GM20000 (cell line): Measurements from ENCODE around the gene GFOD1.

Source experiments
- DNase-seq: peaks from one replicate; pipeline ENCODE4 v3.0.0; 2012; ENCODE audit warnings: low spot score
- TF ChIP-seq, protein P1 (sequence below): IDR thresholded peaks from 2 replicates; pipeline ENCODE4 v1.5.1; 2012; ENCODE audit warnings: mild to moderate bottlenecking, control low read depth; ENCODE audit errors: extremely low read depth, missing control alignments

Gene GFOD1, protein sequence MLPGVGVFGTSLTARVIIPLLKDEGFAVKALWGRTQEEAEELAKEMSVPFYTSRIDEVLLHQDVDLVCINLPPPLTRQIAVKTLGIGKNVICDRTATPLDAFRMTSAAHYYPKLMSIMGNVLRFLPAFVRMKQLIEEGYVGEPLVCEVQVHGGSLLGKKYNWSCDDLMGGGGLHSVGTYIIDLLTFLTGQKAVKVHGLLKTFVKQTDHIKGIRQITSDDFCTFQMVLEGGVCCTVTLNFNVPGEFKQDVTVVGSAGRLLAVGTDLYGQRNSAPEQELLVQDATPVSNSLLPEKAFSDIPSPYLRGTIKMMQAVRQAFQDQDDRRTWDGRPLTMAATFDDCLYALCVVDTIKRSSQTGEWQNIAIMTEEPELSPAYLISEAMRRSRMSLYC

DNA sequence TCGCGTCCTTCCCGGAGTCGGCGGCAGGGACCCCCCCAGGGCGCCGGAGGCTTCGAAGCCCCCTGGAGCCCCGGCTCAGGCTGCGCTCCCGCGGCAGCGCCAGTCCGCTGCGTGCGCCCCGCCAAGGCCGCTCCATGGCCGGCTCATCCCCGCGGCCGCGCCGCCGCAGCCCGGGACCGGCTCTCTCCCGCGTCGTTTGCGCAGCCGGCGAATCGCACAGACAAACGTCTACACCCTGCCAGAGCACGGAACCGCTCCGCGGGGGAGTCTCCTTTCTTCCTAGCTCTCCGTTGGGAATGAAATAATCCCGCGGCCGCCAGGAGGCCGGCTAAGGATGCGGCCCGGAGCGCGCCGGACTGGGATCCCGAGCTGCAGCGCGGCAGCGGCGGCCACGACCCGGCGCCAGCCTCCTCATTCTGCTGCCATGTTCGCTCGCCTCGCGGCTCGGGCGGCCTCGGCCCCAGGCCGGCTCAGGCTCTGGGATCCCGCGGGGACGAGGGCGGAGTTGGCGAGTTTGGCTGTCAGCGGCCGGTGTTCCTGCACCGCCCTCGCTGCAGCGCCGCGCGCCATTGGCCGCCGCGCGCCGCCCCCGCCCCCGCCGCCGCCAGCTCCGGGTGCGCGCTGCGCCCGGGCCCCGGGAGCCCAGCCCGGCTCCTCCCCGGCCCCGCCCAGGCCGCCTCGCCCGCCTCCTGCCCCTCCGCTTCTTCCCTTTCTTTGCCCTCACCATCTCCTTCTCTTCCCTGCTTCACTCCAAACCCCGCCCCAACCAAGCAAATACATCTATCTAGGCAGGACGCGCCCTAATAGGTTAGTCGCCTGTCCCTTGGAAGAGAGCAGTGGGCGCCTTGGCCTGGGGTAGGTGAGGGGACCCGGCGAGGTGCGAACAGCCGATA, at the start of gene GFOD1:
TSS of gene GFOD1 (minus strand) at position 479 of the 893 bp plus-strand sequence. CDS start 710 bp downstream, outside the sequence.
- peak; percentile 97 for DNase-seq
- TF ChIP-seq, protein P1, sequence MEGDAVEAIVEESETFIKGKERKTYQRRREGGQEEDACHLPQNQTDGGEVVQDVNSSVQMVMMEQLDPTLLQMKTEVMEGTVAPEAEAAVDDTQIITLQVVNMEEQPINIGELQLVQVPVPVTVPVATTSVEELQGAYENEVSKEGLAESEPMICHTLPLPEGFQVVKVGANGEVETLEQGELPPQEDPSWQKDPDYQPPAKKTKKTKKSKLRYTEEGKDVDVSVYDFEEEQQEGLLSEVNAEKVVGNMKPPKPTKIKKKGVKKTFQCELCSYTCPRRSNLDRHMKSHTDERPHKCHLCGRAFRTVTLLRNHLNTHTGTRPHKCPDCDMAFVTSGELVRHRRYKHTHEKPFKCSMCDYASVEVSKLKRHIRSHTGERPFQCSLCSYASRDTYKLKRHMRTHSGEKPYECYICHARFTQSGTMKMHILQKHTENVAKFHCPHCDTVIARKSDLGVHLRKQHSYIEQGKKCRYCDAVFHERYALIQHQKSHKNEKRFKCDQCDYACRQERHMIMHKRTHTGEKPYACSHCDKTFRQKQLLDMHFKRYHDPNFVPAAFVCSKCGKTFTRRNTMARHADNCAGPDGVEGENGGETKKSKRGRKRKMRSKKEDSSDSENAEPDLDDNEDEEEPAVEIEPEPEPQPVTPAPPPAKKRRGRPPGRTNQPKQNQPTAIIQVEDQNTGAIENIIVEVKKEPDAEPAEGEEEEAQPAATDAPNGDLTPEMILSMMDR: no peak

DNA sequence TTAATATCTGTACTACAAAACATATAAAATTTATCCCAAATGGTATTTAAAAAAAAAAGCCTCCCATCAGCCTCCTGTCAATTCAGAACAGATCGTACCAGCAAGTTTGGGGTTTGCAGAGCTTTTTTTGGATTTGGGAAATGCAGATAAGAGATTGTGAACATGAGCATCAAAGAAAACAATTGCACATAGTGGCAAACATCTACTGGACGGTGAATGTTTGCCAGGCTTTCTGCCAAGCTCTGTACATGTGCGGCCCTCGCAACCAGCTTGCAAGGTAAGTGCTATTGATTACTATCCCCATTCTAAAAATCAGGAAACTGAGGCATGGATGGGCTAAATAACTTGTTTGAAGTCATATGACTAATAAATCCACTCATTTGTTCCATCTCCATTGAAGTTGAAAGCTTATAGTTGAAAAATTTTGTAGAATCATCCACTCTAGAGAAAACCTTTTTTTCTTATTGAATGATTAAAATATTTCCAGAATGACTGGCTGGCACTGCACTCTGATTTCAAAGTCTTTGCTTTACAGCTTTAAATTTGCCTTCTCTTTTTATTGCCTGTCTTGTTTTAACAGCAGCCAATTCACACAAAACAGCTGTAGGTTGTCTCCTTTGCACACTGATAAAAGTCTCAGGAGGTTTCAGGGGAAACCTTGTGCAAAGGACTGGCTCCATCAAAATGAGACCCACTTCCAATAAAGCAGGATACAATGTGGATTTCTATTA, 49.6 kb upstream of the GFOD1 start:
- TF ChIP-seq, protein P1: no peak
- DNase-seq: no peak

DNA sequence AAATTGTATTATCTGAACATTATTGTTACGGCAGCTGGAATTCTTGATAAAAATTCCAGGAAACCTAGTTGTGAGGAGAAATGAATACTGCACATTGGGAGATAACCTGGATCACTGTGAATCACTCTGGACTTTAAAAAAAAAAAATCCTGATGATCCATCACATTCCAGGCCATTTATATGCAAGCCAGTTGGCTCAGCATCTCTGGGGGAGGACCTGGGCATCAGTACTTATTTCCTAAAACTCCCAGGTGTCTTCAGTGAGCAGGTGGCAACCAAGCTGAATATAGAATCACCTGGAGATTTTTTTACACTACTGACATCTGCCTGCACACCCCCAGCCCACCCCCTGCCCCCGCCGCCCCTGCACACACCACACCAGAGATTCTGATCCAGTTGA, 47.9 kb upstream of the GFOD1 start:
- TF ChIP-seq, protein P1: no peak
- DNase-seq: no peak

DNA sequence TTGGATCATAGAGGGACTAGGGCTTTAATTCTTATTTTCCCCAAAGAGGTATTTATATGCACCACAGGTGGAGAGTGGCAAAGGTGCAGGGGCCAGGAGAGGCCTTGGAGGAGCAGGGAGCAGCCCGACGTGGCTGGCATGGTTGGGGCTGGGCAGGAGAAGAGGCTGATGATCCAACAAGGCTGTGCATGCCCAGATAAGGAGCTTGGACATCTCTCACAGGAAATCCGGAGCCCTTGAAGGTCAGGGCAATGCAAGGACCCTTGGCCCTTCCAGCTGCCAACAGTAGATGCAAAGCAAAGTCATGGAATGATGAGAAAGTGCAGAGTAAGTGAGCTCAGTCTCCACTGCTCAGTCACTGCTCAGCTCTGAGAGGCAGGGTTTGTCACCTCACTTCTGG, 47.1 kb upstream of the GFOD1 start:
- TF ChIP-seq, protein P1: no peak
- no peak for DNase-seq

DNA sequence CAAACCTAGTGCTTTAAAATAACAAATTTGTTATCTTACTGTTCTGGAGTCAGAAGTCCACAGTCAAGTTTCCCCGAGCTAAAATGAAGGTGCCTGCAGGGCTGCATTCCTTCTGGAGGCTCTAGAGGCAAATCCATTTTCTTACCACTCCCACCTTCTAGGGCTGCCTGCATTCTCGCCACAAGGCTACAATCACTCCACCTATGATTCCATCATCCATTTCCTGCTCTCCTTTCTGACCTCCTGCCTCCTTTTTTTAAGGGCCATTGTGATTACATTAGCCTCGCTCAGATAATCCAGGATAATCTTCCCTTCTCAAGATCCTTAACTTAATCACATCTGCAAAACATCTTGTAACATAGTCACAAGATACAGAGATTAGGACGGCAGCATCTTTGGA, 44.6 kb upstream of the GFOD1 start:
- TF ChIP-seq, protein P1: no peak
- no peak for DNase-seq

DNA sequence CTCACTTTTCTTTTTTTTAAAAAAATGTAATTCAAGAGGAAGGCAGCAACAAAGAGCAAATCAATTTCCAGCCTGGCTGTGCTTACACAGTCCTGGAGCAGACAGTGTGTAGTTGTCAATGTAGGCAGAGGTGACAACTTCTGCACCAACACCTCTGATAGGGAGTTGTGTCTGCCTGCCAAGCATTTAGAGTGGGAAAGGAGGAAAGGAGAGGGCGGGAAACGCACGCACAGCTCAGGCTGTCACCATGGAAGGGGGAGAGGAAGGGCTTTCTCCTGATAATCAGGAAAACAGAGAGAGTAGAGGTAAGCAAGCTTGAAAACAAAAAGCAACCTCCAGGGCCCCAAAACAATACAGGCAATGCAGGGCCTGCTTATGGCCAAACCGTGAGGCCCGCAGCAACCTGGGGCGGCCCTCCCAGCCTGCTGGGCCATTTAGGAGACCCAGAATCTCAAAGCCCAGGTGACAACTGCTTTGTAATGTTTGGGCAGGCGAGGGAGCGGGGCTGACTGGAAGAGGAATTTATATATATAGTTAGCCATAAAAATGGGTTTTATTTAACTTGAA, 41.5 kb upstream of the GFOD1 start:
- TF ChIP-seq, protein P1: no peak
- no peak for DNase-seq
